Mucosa of descending colon (tissue), 3 donors: ENCODE data around the gene POU6F2. TPM values are rescaled to one million over a fixed set of nuclear protein-coding genes. Genes with fewer than 3 reads are reported as not detected.

Experiments used
- ATAC-seq: fragments of 200-7000 bp; cut with Tn5 transposase; one replicate; pipeline ENCODE4 v1.9.1; 2020; ENCODE audit warnings: mild to moderate bottlenecking, moderate library complexity
- DNase-seq, 3 donors: peaks; one replicate each; pipeline ENCODE4 v3.0.0-alpha.2; 2020
- H3K36me3 ChIP-seq: fragments of 200-600 bp; one replicate; pipeline ENCODE4 v1.8.0; 2021; ENCODE audit warnings: low read depth, mild to moderate bottlenecking
- H3K4me1 ChIP-seq: fragments of 200-600 bp; one replicate; pipeline ENCODE4 v1.8.0; 2021; ENCODE audit warnings: low read depth, mild to moderate bottlenecking
- H3K4me3 ChIP-seq: fragments of 200-600 bp; one replicate; pipeline ENCODE4 v1.8.0; 2021; ENCODE audit warnings: mild to moderate bottlenecking
- H3K9me3 ChIP-seq: fragments of 200-600 bp; one replicate; pipeline ENCODE4 v1.8.0; 2021; ENCODE audit warnings: mild to moderate bottlenecking
- CTCF ChIP-seq: fragments of 200-600 bp; IDR thresholded peaks from one replicate; pipeline ENCODE4 v1.8.0; 2022; ENCODE audit warnings: antibody characterized with exemption, mild to moderate bottlenecking
- intact Hi-C, 2 donors: fragments of 100-400 bp; cut with DNase I in 1 of 2; cut with micrococcal nuclease in 1 of 2; formaldehyde crosslinking; loops; one replicate each; pipeline versions ENCODE4 v1.11.0 to v1.11.1; 2022; cut with DNase I, micrococcal nuclease
- total RNA-seq, 3 donors: library from RNA; stranded (reverse); fragmentation: NEBNext Ultra II Directional in 2 of 3; extraction: Animal tissue kit (Norgen Biotek cat#: 25700) in 2 of 3; gene quantifications; one replicate each; pipeline versions ENCODE4 v1.2.1 to v1.2.4, GENCODE V29; 2021 to 2023
- donor health status: DM: no; HTN: no; CAD: no; lungs with moderate emphysema.
- donor health status: DM: no; HTN: no; CAD: no.
- donor health status: DM: no; HTN: yes; CAD: no.

POU6F2 gene
- total RNA-seq, 3 donors from 2014 or later = 0.90 TPM; not detected in 2

GRCh38 chr7:39300276-39300675 lies 322.6 kb downstream of the POU6F2 start:
- Histone ChIP-seq H3K4me1 (no peaks in the 10 kb centered on the region), H3K4me3 (no peak overlapping the region), H3K9me3 (no peaks in the 10 kb centered on the region), H3K36me3 (no peaks in the 10 kb centered on the region)
- ATAC-seq = no peak
- intact Hi-C loops = no loop called here
- no peak for TF ChIP-seq CTCF
- no peak for DNase-seq

- no peak overlapping the region for H3K4me3 ChIP-seq
- DNase-seq (no peak), ATAC-seq (no peak)
- no peaks in the 10 kb centered on the region for H3K4me1 ChIP-seq
- H3K36me3 ChIP-seq = no peaks in the 10 kb centered on the region
- no peaks in the 10 kb centered on the region for H3K9me3 ChIP-seq
- no peak for TF ChIP-seq CTCF
- intact Hi-C loops = no loop called here
Observed at GRCh38 chr7:39301543-39301942, 323.8 kb downstream of the POU6F2 start.

DNA sequence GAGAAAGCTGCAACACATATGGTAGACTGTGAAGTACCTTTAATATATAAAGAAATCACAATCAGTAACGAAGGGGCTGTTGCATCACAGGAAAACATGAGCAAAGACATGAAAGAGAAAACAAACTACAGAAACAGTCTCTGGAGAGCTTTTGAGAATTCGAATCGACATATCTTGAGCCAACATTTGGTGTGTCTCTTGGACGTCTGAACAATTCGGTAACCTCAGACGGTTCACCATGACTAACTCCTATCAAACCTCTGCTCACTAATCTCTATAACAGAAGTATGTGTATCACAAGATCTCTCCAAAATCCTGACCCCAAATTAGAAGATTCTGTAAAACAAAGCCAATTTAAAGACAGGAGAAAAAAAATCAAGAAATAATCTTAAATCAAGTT lies 326.5 kb downstream of the POU6F2 start:
- TF ChIP-seq CTCF = no peak
- Histone ChIP-seq H3K9me3 (no peaks in the 10 kb centered on the region), H3K4me1 (no peaks in the 10 kb centered on the region), H3K36me3 (no peaks in the 10 kb centered on the region), H3K4me3 (no peak overlapping the region)
- DNase-seq = no peak
- intact Hi-C loops = no loop called here
- ATAC-seq = no peak

DNA sequence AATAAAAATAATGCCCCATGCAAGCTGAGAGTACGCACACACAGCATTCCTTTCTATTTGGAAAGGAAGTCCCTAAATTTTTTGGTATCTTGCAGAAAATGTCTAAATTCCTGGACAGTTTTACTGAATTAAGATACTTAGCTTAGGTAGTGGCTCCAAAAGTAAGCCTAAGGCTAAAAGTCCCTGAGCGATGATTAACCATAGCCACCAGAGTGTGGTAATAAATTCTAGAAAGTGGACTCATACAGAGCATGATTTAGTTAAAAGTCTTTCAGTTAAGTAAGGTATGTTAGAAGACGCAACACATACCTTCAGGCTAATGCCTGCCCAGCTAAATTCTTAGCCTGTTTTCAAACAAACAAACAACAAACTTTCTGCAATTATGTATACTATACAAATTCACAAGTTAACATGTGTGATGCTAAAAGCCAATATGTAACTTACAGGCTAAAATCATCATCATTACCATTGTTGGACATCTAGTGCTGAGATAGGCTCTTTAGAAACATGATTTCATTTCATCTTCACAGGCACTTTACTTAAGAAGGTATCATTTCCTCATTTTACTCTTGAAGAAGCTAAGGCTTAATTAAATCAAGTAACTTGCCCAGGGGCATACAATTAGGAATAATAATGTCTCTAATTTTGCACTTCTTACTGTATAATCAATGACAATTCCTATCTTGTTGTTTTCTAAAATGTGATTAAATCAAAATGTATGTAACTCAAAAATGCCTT lies 327.1 kb downstream of the POU6F2 start:
- intact Hi-C loops = no loop called here

GRCh38 chr7:39306016-39306570 lies 328.4 kb downstream of the POU6F2 start:
- no peak overlapping the region for H3K4me3 ChIP-seq
- intact Hi-C loops = no loop called here
- H3K36me3 ChIP-seq = no peaks in the 10 kb centered on the region
- H3K4me1 ChIP-seq = no peaks in the 10 kb centered on the region
- no peaks in the 10 kb centered on the region for H3K9me3 ChIP-seq
- ATAC-seq (no peak), DNase-seq (no peak)
- no peak for TF ChIP-seq CTCF

More for the DNA sequence above, 327.1 kb downstream of the POU6F2 start:
- Histone ChIP-seq H3K4me3 (no peak overlapping the region), H3K36me3 (no peaks in the 10 kb centered on the region), H3K4me1 (no peaks in the 10 kb centered on the region), H3K9me3 (no peaks in the 10 kb centered on the region)
- DNase-seq (no peak), ATAC-seq (no peak)
- no peak for TF ChIP-seq CTCF
